AG04450 (cell line): ENCODE measurements around the gene ALB. TPM values are rescaled to one million over a fixed set of nuclear protein-coding genes. Genes with fewer than 3 reads are reported as not detected.

ENCODE experiments used
- CTCF ChIA-PET: fragments of 300-600, 350-600 bp; formaldehyde crosslinking; extraction: SDS; loops from one replicate; lab custom pipeline; 2022; ENCODE audit warnings: antibody characterized with exemption, inconsistent platforms; lab: Charles Lee
- POLR2A ChIA-PET: fragments of 350-600 bp; formaldehyde crosslinking; extraction: SDS; loops from one replicate; lab custom pipeline; 2021; ENCODE audit warnings: antibody characterized with exemption, inconsistent platforms; lab: Yijun Ruan, JAX
- DNase-seq: peaks from one replicate; pipeline ENCODE4 v3.0.0-alpha.2; 2011; ENCODE audit warnings: low read depth, low spot score
- H3K27ac ChIP-seq: one replicate; pipeline ENCODE4 v1.5.1; 2012; ENCODE audit warnings: low read depth, low read length, control low read depth
- H3K27me3 ChIP-seq: one replicate; pipeline ENCODE4 v1.6.0; 2012; ENCODE audit warnings: low read length; ENCODE audit not compliant: control insufficient read depth, insufficient read depth
- H3K4me3 ChIP-seq: 2 replicates; pipeline ENCODE4 v1.5.1; 2011; ENCODE audit warnings: mild to moderate bottlenecking, low read depth, low read length, control low read depth
- H3K9me3 ChIP-seq: 2 replicates; pipeline ENCODE4 v1.5.1; 2012; ENCODE audit warnings: low read length; ENCODE audit not compliant: control insufficient read depth, insufficient read depth
- CTCF ChIP-seq: IDR thresholded peaks from 2 replicates; pipeline ENCODE4 v1.5.1; 2011; ENCODE audit warnings: low read depth, low read length, control low read depth, inconsistent platforms
- polyA plus RNA-seq: library from polyadenylated mRNA; depleted of rRNA; stranded (reverse); fragments of >200 nt; gene quantifications from 2 replicates; pipeline ENCODE4 v1.2.3, GENCODE V29; 2011; rRNA removed

The ALB gene
- polyA plus RNA-seq, 1 experiment, result not detected

- POLR2A ChIA-PET, result no interaction called here
- CTCF ChIA-PET, result interaction anchor here (0.6 to 1.1 kb wide), 2 partner anchors 22 to 106 kb away, joined by 3 read pairs; no protein-coding TSS in a partner anchor
- Histone ChIP-seq H3K4me3 (no peak overlapping the region), H3K27ac (no peak overlapping the region), H3K9me3 (no peaks in the 10 kb centered on the region), H3K27me3 (peaks cover 2% of the 10 kb centered on the region)
- DNase-seq, result no peak
- no peak for TF ChIP-seq CTCF
These were observed 64.1 kb downstream of the ALB start for GRCh38 chr4:73468170-73468569.

GRCh38 chr4:73470728-73471127 lies 66.6 kb downstream of the ALB start:
- no peak overlapping the region for H3K4me3 ChIP-seq
- H3K27me3 ChIP-seq, result peaks cover 2% of the 10 kb centered on the region
- no peak for DNase-seq
- no peak overlapping the region for H3K27ac ChIP-seq
- no peaks in the 10 kb centered on the region for H3K9me3 ChIP-seq
- TF ChIP-seq CTCF, result no peak
- CTCF ChIA-PET, result no interaction called here
- POLR2A ChIA-PET, result no interaction called here

Other genes starting within 250 kb of the ALB start
- gene ANKRD17, start 145.5 kb upstream of the ALB start, polyA plus RNA-seq, result 58.2 and 71.1 TPM in 2 replicates
- gene AFP, start 31.9 kb downstream of the ALB start, polyA plus RNA-seq, result 0.83 and 1.1 TPM in 2 replicates
- gene AFM, start 77.5 kb downstream of the ALB start, polyA plus RNA-seq, result not detected in 2 replicates
- gene RASSF6, start 216.1 kb downstream of the ALB start, polyA plus RNA-seq, result 0.06 and 0.07 TPM in 2 replicates